ENCODE results near the gene SLC2A1. TPM values are rescaled to one million over a fixed set of nuclear protein-coding genes. Genes with fewer than 3 reads are reported as not detected.

Gene SLC2A1
- total RNA-seq, 1 donor from 2014 or later = 506 TPM

DNA sequence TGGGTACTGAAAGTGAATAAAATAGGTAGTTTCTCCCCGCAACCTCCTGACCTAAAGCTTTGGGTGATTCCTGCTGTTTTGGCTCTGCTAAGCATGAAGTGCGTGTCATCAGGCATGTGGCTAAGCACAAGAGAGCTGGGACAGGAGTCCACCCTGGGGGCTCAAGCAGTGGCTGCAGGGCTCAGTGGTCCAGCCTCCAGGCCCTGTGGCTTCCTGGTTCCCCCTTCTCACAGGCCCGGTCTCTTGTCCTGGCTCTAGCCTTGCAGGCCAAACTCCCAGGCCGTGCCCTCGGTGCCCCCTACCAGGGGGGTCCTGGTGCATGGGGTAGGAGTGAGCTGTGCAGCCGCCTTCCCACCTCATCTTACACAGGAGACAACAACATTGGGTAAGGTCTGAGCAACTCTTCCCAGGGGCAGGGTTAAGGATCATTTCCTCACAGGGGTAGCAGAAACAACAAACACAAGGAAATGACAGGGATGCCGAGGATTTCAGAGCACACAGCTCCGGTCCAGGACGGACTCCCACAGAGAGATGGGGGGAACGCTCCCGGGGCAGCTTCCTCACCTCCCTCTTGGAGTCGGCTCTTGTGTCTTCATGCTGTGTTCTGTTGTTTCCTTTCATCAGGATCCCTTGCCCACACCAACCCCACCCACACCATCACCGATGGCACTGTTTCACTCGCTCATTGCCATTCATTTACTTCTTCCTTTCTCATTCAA is 19.8 kb upstream of the SLC2A1 start:
- TF ChIP-seq, protein P1, sequence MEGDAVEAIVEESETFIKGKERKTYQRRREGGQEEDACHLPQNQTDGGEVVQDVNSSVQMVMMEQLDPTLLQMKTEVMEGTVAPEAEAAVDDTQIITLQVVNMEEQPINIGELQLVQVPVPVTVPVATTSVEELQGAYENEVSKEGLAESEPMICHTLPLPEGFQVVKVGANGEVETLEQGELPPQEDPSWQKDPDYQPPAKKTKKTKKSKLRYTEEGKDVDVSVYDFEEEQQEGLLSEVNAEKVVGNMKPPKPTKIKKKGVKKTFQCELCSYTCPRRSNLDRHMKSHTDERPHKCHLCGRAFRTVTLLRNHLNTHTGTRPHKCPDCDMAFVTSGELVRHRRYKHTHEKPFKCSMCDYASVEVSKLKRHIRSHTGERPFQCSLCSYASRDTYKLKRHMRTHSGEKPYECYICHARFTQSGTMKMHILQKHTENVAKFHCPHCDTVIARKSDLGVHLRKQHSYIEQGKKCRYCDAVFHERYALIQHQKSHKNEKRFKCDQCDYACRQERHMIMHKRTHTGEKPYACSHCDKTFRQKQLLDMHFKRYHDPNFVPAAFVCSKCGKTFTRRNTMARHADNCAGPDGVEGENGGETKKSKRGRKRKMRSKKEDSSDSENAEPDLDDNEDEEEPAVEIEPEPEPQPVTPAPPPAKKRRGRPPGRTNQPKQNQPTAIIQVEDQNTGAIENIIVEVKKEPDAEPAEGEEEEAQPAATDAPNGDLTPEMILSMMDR (IDR thresholded peaks at IDR 0.05; ENCODE audit: insufficient read depth, low read depth, low read length) = no peak
- no peak for TF ChIP-seq EZH2 (IDR thresholded peaks at IDR 0.05; ENCODE audit: insufficient read depth, low read length)
- Histone ChIP-seq H3K27me3 (ENCODE audit: insufficient read depth, low read length) (no peaks in the 10 kb centered on the region), H3K9me3 (ENCODE audit: insufficient read depth, low read depth, low read length) (no peaks in the 10 kb centered on the region), H2AFZ (ENCODE audit: low read depth, low read length) (peak overlapping the region; percentile 6), H3K4me2 (ENCODE audit: low read length) (peak overlapping the region; percentile 63), H3K36me3 (ENCODE audit: insufficient read depth, low read length) (no peaks in the 10 kb centered on the region), H4K20me1 (ENCODE audit: insufficient read depth, low read length) (no peaks in the 10 kb centered on the region), H3K4me3 (ENCODE audit: insufficient read depth, low read depth, low read length) (no peak overlapping the region), H3K9ac (ENCODE audit: low read length) (peak overlapping the region; percentile 24), H3K79me2 (ENCODE audit: insufficient read depth, low read length) (no peaks in the 10 kb centered on the region), H3K27ac (ENCODE audit: low read depth, low read length) (peak overlapping the region; percentile 43), H3K4me1 (ENCODE audit: insufficient read depth, low read length) (peaks cover 17% of the 10 kb centered on the region)
- Mint-ChIP-seq H3K9me3 (ENCODE audit: unreplicated experiment) (no peaks in the 10 kb centered on the region), H3K27ac (ENCODE audit: unreplicated experiment) (no peak overlapping the region), H3K4me1 (ENCODE audit: low read depth, unreplicated experiment) (peaks cover 15% of the 10 kb centered on the region), H3K4me3 (ENCODE audit: unreplicated experiment) (no peak overlapping the region), H3K27me3 (ENCODE audit: low read depth, unreplicated experiment) (peaks cover 2% of the 10 kb centered on the region), H3K36me3 (ENCODE audit: low read depth, unreplicated experiment) (peaks cover 33% of the 10 kb centered on the region)
- no peak for FAIRE-seq
- no peak for DNase-seq (ENCODE audit: low read depth)

DNA sequence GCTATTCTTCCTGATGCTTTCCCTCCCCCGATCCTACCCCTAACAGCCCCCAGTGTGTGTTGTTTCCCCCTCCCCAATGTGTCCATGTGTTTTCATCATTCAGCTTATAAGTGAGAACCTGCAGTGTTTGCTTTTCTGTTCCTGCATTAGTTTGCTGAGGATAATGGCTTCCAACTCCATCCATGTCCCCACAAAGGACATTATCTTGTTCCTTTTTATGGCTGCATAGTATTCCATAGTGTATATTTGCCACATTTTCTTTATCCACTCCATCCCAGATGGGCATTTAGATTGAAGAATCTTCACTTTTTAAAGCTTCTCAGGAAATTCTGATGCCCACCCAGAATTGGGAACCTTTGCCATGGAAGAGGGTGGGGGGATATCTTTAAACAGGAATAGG is 19.0 kb upstream of the SLC2A1 start:
- H3K4me1 Mint-ChIP-seq (ENCODE audit: low read depth, unreplicated experiment) = peaks cover 17% of the 10 kb centered on the region
- no peaks in the 10 kb centered on the region for H3K27me3 ChIP-seq (ENCODE audit: insufficient read depth, low read length)
- H3K4me2 ChIP-seq (ENCODE audit: low read length) = no peak overlapping the region
- H3K4me1 ChIP-seq (ENCODE audit: insufficient read depth, low read length) = peaks cover 25% of the 10 kb centered on the region
- no peaks in the 10 kb centered on the region for H3K36me3 ChIP-seq (ENCODE audit: insufficient read depth, low read length)
- FAIRE-seq (no peak), DNase-seq (ENCODE audit: low read depth) (no peak)
- H3K9me3 ChIP-seq (ENCODE audit: insufficient read depth, low read depth, low read length) = no peaks in the 10 kb centered on the region
- H3K9me3 Mint-ChIP-seq (ENCODE audit: unreplicated experiment) = no peaks in the 10 kb centered on the region
- peaks cover 40% of the 10 kb centered on the region for H3K36me3 Mint-ChIP-seq (ENCODE audit: low read depth, unreplicated experiment)
- TF ChIP-seq EZH2 (IDR thresholded peaks at IDR 0.05; ENCODE audit: insufficient read depth, low read length) = no peak
- TF ChIP-seq, protein P1 (IDR thresholded peaks at IDR 0.05; ENCODE audit: insufficient read depth, low read depth, low read length) = no peak
- no peaks in the 10 kb centered on the region for H4K20me1 ChIP-seq (ENCODE audit: insufficient read depth, low read length)
- H3K27ac Mint-ChIP-seq (ENCODE audit: unreplicated experiment) = no peak overlapping the region
- no peak overlapping the region for H2AFZ ChIP-seq (ENCODE audit: low read depth, low read length)
- H3K4me3 ChIP-seq (ENCODE audit: insufficient read depth, low read depth, low read length) = no peak overlapping the region
- H3K9ac ChIP-seq (ENCODE audit: low read length) = no peak overlapping the region
- peaks cover 2% of the 10 kb centered on the region for H3K27me3 Mint-ChIP-seq (ENCODE audit: low read depth, unreplicated experiment)
- H3K4me3 Mint-ChIP-seq (ENCODE audit: unreplicated experiment) = no peak overlapping the region
- H3K79me2 ChIP-seq (ENCODE audit: insufficient read depth, low read length) = no peaks in the 10 kb centered on the region
- H3K27ac ChIP-seq (ENCODE audit: low read depth, low read length) = no peak overlapping the region

DNA sequence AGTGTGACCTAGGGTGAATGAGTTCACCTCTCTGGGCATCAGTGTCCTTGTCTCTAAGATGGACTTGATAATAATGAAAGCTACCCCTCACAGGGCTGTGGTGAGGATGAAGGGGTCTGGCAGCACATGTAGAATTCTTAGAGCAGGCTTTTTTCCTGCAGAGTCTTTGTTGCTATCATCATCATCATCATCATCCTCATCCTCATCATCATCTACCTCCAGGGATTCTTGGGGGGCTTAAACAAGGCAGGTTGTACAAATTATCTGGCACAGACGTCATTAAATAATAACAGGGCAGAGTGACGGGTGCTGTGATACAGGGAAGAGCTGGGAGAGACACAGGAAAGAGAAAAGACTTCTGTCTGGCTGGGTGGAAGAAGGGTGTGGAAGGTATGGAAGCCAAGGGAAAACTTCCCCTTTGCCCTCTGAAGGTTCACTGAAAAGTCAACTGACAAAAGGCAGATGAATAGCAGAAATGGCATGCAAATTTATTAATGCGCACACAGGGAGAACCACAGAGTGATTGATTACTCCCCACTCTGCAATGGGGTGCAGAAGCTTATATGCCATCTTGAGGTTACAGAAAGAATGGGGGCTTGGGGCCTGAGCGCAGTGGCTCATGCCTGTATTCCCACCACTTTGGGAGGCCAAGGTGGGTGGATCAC is 17.0 kb upstream of the SLC2A1 start:
- FAIRE-seq (no peak), DNase-seq (ENCODE audit: low read depth) (peak; percentile 65)
- Histone ChIP-seq H3K27me3 (ENCODE audit: insufficient read depth, low read length) (no peaks in the 10 kb centered on the region), H3K27ac (ENCODE audit: low read depth, low read length) (no peak overlapping the region), H3K4me2 (ENCODE audit: low read length) (no peak overlapping the region), H3K79me2 (ENCODE audit: insufficient read depth, low read length) (no peaks in the 10 kb centered on the region), H4K20me1 (ENCODE audit: insufficient read depth, low read length) (no peaks in the 10 kb centered on the region), H3K9me3 (ENCODE audit: insufficient read depth, low read depth, low read length) (no peaks in the 10 kb centered on the region), H3K4me3 (ENCODE audit: insufficient read depth, low read depth, low read length) (no peak overlapping the region), H3K9ac (ENCODE audit: low read length) (no peak overlapping the region), H2AFZ (ENCODE audit: low read depth, low read length) (no peak overlapping the region), H3K36me3 (ENCODE audit: insufficient read depth, low read length) (no peaks in the 10 kb centered on the region), H3K4me1 (ENCODE audit: insufficient read depth, low read length) (peaks cover 25% of the 10 kb centered on the region)
- no peak for TF ChIP-seq EZH2 (IDR thresholded peaks at IDR 0.05; ENCODE audit: insufficient read depth, low read length)
- TF ChIP-seq, protein P1 (IDR thresholded peaks at IDR 0.05; ENCODE audit: insufficient read depth, low read depth, low read length) = no peak
- Mint-ChIP-seq H3K27me3 (ENCODE audit: low read depth, unreplicated experiment) (peaks cover 2% of the 10 kb centered on the region), H3K4me1 (ENCODE audit: low read depth, unreplicated experiment) (peaks cover 13% of the 10 kb centered on the region), H3K27ac (ENCODE audit: unreplicated experiment) (no peak overlapping the region), H3K9me3 (ENCODE audit: unreplicated experiment) (no peaks in the 10 kb centered on the region), H3K4me3 (ENCODE audit: unreplicated experiment) (no peak overlapping the region), H3K36me3 (ENCODE audit: low read depth, unreplicated experiment) (peaks cover 33% of the 10 kb centered on the region)
